HG03139 (cell line): ENCODE data around the gene TMPRSS4.

Source experiments
- ATAC-seq: cut with Tn5 transposase; IDR thresholded peaks from one replicate; pipeline ENCODE4 v1.9.1; 2021; ENCODE audit not compliant: unreplicated experiment

Gene TMPRSS4, protein sequence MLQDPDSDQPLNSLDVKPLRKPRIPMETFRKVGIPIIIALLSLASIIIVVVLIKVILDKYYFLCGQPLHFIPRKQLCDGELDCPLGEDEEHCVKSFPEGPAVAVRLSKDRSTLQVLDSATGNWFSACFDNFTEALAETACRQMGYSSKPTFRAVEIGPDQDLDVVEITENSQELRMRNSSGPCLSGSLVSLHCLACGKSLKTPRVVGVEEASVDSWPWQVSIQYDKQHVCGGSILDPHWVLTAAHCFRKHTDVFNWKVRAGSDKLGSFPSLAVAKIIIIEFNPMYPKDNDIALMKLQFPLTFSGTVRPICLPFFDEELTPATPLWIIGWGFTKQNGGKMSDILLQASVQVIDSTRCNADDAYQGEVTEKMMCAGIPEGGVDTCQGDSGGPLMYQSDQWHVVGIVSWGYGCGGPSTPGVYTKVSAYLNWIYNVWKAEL

DNA sequence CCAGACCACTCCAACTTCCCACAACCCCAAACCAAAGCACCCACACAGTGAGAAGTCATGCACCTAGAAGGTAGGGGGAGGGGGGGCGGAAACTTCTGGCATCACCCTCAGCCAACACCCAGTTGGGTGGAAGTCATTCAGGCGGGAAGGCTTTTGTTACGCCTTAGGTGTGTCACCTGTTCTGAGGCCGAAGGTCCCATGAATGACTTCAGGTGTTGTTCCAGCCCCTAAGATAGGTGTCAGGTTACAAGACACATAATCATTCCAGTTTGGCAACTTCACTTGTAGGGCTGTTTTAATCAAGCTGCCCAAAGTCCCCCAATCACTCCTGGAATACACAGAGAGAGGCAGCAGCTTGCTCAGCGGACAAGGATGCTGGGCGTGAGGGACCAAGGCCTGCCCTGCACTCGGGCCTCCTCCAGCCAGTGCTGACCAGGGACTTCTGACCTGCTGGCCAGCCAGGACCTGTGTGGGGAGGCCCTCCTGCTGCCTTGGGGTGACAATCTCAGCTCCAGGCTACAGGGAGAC lies at the start of gene TMPRSS4:
TMPRSS4 (plus strand) TSS at position 325 of the 528 bp plus-strand sequence. CDS start 225 bp downstream, outside the sequence.
- no peak for ATAC-seq

DNA sequence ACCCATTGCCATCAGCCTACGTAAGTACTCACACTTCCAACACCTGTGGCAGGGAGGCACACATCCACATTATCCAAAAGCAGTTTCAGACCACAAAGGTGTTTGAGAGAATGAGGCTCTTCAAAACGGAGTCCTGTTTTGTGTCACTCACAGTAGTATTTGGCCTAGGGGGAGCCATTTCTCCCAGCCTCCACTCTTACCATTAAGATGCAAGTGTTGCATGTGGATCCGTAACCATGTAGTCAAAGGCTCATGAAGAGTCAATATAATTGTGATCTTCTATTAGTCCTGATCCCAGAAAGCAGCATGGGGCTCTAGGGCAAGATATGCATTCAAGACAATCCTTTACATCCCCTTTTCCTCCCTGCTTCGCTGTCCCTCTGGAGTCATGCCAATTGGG lies 49.2 kb upstream of the TMPRSS4 start:
- no peak for ATAC-seq

GRCh38 chr11:118028626-118029025 lies 48.3 kb upstream of the TMPRSS4 start:
- ATAC-seq = no peak

DNA sequence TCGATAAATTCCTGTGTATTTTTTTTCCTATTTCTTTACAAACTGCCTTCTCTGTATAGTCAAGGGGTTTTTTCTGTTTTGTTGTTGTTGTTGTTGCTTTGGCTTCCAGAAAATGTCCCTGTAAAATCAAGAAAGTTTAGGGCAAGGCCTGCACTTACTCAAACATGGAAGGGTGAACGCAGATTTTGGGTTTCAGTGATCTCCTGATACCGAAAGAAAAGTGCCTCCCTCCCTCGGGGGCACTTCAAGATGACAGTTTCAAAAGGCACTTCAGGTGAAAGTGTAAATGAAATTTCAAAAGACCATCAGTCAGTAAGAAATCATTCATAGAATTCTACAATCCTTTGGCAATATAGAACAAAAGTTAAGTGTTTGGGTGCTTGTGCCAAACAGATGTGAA lies 43.4 kb upstream of the TMPRSS4 start:
- no peak for ATAC-seq

DNA sequence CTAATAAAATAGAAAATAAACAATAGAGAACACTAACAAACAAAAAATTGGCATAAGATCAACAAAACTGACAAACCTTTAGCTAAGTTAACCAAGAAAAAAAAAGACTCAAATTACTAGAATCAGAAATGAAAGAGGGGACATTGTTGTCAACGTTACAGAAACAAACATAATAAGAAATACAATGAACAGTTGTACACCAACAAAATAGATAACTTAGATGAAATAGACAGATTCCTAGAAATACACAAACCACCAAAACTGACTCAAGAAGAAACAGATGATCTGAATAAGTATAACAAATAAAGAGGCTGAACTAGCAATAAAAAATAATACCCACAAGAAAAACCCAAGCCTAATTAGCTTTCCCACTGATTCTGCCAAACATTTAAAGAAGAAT lies 34.7 kb upstream of the TMPRSS4 start:
- ATAC-seq = no peak

- ATAC-seq = no peak
Observed at GRCh38 chr11:118042796-118043195, 34.1 kb upstream of the TMPRSS4 start.

DNA sequence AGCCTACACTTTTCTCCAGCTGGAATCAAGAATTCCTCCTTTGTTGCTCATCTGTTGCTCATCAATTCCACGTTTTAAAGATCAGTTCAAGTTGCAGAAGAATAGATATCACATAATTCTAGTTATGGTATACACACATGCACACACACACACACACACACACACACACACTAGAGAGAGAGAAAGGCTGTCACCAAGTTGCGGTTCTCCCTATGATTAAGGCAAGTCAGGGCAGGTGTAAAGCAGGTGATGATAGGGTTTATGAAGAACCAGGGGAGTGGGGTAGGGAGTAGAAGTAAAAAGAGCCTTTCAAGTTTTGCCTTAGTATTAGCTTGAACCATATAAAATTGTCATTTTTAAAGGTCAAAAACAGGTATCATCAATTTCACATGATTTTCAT lies 31.7 kb upstream of the TMPRSS4 start:
- ATAC-seq = no peak

DNA sequence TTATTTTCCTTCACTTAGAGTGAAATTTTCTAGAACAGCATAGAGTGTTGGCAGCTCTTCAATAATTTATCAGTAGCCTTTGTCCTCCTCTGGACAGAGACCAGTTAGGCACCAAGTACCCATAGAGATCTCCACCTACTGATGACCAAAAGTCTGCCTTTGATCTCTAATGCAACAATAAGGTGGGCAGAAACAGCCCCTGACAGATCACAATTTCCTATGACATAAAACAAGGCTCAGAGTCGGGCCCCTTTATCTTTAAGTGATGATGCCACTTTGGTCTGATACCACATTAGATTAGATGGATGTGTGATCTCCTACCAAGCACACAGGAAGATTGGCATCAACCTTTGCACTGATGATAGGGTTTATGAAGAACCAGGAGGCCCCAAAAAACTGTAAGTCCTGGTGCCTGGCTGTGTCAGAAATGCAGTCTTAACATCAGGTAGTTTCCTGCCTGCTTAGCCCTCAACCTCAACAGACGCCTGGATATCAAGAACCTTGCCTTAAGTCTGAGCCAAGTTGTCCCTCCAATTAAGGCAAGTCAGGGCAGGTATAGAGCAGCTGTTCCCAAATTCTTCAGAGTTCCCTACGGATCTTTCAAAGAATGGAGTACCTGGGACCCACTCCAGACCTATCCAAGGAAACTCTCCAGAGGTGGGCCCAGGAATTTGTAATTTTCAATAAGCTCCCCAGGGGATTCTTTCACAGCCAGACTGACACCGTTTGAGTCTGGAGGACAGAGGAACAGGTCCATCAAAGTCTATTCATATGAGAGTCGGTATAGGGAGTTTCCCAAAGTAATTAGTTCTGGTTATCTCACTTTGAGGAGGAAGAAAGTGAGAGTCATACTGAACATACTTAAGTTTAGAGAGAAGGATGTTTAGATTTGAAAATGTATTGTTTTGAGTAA lies 30.6 kb upstream of the TMPRSS4 start:
- ATAC-seq = no peak

DNA sequence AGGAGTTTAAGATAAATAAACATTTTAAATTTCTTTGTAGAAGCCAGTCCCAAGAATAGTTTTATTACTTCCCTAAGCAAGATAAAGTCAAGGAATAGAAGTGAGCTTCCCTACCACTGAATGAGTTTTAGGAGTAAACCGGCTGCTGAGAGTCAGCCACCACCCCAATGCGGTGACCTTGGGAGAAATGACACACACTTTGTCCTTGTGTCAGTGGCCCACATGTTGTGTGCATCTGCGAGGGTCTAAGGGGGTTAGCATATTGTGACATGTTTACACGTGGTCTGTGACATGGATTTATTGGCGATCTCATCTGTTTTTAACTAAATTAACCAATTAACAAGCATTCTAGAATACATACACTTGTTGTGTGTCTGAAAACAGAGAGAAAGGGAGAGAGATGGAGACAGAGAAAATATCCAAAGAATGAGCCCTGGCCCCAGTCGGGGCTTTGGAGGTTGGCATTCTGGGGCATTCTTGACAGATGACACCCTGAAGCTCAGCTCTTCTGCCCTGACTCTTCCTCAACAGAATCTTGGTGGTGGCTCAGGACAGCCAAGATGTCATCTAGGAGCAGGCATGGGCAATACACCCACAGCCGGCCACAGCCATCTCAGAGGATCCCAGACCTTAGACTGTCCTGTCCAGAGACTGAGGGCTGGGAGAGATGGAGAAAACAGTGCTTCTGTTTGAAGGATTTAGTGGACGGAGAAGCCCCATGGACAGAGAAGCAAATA lies 29.7 kb upstream of the TMPRSS4 start:
- no peak for ATAC-seq

DNA sequence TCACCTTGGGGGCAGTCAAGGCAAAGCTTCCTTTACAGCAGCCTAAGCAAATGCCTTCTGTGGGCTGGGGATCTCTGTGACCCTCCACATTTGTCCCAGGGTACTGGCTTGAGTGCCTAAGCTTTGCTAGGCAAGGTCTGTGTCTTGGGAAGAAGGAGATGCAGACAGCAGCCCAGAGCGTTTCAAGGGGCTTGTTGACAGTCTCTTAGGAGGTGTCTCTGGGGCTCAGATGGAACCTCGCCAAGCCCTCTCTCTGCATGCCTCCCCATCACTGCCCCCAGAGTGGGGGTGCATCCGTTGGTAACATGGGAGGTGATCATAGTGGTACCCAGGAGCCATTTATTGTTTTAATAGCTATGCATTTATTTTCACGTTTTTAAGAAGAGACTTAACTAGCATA lies 29.1 kb upstream of the TMPRSS4 start:
- no peak for ATAC-seq

- ATAC-seq = no peak
Observed at GRCh38 chr11:118048472-118049370, 28.2 kb upstream of the TMPRSS4 start.

GRCh38 chr11:118049771-118050170 lies 27.1 kb upstream of the TMPRSS4 start:
- no peak for ATAC-seq

DNA sequence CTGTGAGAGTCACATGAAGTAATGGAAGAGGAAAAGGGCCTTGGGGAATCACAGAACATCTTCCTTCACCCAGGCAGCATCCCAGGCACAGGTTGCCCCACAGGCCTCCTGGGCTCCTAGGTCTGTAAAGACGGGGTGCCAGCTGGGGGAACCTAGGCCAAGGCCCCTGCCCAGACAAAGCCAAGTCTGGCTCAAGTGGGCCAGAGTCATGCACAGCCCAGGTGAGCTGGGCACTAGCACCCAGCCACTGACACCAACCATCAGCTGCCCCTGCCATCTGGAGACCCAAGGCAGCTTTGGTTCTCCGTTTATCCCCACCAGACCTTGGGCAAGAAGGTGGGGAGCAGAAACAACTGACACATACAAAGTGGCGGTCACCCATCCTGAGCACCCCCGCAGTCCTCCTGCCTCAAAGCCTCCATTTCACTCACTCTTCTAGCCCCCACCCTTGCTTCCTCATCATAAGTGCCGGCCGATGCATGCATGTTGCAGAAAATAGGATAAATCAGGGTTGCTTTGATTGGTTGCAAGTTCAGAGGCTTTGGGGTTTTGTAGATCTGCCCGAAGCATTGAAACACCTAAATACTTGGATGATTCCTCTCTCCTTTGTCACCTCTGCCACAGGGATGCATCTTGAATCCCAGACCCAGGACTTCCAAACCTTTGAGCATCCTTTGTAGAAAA lies 26.5 kb upstream of the TMPRSS4 start:
- ATAC-seq = no peak

DNA sequence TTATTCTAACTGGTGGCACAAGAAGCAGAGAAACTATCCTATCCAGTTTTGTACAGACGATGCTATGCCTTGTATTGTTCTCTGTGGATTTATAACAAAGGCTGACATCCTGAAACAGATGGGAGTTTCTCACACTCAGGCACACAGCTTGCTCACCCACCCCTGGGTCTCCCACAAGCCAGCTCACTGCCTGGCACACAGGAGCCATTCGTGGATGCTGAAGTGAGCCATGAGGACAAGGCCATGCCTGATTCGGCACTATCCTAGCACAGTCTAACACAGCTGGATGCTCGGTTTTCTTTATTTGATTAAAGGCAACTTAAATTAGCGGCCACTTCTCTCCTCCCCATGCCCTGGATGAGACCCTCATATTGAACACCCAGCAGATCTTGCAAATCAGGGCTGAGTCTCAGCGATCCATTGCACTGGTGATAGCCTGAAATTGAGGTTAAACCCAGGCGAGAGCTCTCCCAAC lies 25.7 kb upstream of the TMPRSS4 start:
- no peak for ATAC-seq

- no peak for ATAC-seq
Observed at GRCh38 chr11:118051611-118052461, 25.0 kb upstream of the TMPRSS4 start.

DNA sequence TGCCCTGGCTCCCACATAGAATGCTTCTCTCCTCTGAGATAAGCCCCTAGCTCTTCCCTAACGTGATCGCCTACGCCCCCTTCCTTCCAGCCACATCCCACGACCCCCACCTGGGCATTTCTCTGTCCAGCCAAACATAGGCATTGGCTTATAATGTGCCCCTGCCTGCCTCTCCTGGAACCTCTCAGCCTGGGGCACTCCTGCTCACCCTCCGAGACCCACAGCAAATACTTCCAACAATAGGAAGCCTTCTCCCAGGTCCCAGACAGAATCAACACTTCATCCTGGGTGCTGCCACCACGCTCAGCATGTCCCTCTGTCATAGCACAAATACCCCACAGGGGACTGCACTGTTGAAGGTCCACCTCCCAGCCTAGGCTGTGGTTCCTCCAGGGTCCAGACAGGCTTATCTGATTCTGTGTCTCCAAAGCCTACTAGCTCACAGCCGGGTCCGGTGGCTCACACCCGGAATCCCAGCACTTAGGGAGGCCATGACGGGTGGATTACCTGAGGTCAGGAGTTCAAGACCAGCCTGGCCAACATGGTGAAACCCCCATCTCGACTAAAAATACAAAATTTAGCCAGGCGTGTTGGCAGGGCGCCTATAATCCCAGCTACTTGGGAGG lies 24.2 kb upstream of the TMPRSS4 start:
- ATAC-seq = no peak

- no peak for ATAC-seq
Observed at GRCh38 chr11:118054712-118055640, 21.9 kb upstream of the TMPRSS4 start.
